Fibroblast of pulmonary artery (primary cell): Measurements from ENCODE around the gene NEAT1.

Source experiments
- DNase-seq: peaks from one replicate; pipeline ENCODE4 v3.0.0-alpha.2; 2010; ENCODE audit warnings: low read depth
- H3K4me3 ChIP-seq: replicated peaks from 2 replicates; pipeline ENCODE4 v1.5.1; 2011; ENCODE audit warnings: low read depth, mild to moderate bottlenecking, control low read depth, low read length, moderate library complexity
- CTCF ChIP-seq: IDR thresholded peaks from 2 replicates; pipeline ENCODE4 v1.5.1; 2011; ENCODE audit warnings: mild to moderate bottlenecking, control low read depth, low read length, inconsistent platforms; ENCODE audit errors: missing control alignments

NEAT1 gene

GRCh38 chr11:65491163-65491465, 68.5 kb downstream of the NEAT1 start:
- no peak for TF ChIP-seq CTCF
- no peak overlapping the region for H3K4me3 ChIP-seq
- no peak for DNase-seq

- no peak overlapping the region for H3K4me3 ChIP-seq
- DNase-seq: peak; percentile 95
- TF ChIP-seq CTCF: no peak
Observed at GRCh38 chr11:65491614-65492386, 69.2 kb downstream of the NEAT1 start.

- no peak for TF ChIP-seq CTCF
- DNase-seq: no peak
- H3K4me3 ChIP-seq: no peak overlapping the region
Observed at GRCh38 chr11:65492387-65492636, 69.7 kb downstream of the NEAT1 start.

- H3K4me3 ChIP-seq: no peak overlapping the region
- no peak for TF ChIP-seq CTCF
- peak; percentile 94 for DNase-seq
Observed at GRCh38 chr11:65492637-65493366, 70.2 kb downstream of the NEAT1 start.

GRCh38 chr11:65493367-65494176, 71.0 kb downstream of the NEAT1 start:
- peak; percentile 94 for DNase-seq
- no peak for TF ChIP-seq CTCF
- no peak overlapping the region for H3K4me3 ChIP-seq
